ENCODE measurements around the gene GNA12. TPM values are rescaled to one million over a fixed set of nuclear protein-coding genes. Genes with fewer than 3 reads are reported as not detected.

The GNA12 gene
- total and polyA plus RNA-seq, 2 of the 4 experiments (the other 2 are of a cell fraction) = 14.3 to 93.9 TPM

DNA sequence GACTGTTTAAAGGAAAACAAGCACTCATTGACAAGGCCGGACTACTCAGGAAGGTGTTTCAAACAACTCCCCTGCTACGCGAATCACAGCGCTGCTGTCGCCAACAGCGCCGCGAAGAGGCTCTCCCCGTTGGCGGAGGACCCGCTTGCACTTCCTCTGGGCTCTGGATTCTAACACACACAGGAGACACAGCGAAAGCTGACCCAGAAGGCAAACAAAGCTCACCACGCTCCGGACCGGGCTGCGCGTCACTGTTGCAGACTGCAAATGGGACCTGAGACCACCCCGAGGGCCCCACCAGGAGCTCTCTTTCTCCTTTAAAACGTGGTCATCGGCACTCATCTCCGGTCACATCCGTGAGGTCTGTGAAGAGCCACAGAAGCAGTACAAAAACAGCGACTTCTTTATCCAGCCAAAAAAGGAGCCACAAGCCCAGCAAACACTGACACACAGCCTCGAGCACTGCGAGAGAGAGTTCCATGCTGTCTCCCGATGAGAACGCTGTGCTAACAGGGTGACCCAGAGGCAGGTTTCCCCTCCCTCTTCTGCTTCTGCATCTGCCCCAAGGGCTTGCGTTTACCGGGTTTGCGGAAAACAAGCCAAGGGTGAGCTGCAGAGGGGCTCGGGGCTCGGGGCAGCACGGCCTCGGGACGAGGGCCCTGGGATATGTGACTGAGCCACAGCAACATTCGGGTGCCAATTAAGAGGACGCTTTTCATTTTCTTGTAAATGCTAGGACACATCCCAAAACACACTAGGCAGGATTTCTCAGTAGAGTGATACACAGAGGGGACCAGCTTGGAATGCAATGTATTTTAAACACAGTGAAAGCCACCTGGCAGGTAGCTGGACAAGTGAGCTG, 114.8 kb downstream of the GNA12 start:
- H2BK15ac ChIP-seq (ENCODE audit: low read depth, low read length) = no peak overlapping the region
- no peak overlapping the region for H3K56ac ChIP-seq (ENCODE audit: extremely low read depth, insufficient read depth, low read length)
- peaks cover 18% of the 10 kb centered on the region for H3K4me1 ChIP-seq (ENCODE audit: control insufficient read depth, insufficient read depth, low read length)
- BruUV-seq (replicated peaks) = TSS peak; percentile 53
- peak overlapping the region; percentile 2; the same call in 1 of the 2 replicates for H3K18ac ChIP-seq (ENCODE audit: low read depth, low read length)
- POLR2A ChIA-PET (ENCODE audit: unreplicated experiment) = interaction anchor here (1.1 kb wide), 1 partner anchor 93 kb away, joined by 3 read pairs; no protein-coding TSS in a partner anchor
- peak overlapping the region; percentile 28 to 34; a peak in 1 of 4 replicates for H4K8ac ChIP-seq (ENCODE audit: low read depth in 2 of 2, low read length in 2 of 2)
- TF ChIP-seq MXI1 (IDR thresholded peaks at IDR 0.05; ENCODE audit: borderline replicate concordance, low read depth, low read length) (no peak), RCOR1 (IDR thresholded peaks at IDR 0.05; ENCODE audit: insufficient replicate concordance, low read length) (no peak), POLR2A (IDR thresholded peaks at IDR 0.05; ENCODE audit: low read depth, low read length) (no peak), MAFK (IDR thresholded peaks at IDR 0.05; ENCODE audit: low read depth, low read length) (no peak), CEBPB (IDR thresholded peaks at IDR 0.05; ENCODE audit: low read depth, low read length) (no peak), FOS (IDR thresholded peaks at IDR 0.05; ENCODE audit: low read depth, low read length) (no peak), BHLHE40 (IDR thresholded peaks at IDR 0.05; ENCODE audit: low read depth, low read length) (no peak), CHD1 (IDR thresholded peaks at IDR 0.05; ENCODE audit: low read depth, low read length) (no peak), RAD21 (IDR thresholded peaks at IDR 0.05; ENCODE audit: low read length) (no peak), SMC3 (IDR thresholded peaks at IDR 0.05; ENCODE audit: low read depth, low read length) (no peak)
- TF ChIP-seq, protein P1, sequence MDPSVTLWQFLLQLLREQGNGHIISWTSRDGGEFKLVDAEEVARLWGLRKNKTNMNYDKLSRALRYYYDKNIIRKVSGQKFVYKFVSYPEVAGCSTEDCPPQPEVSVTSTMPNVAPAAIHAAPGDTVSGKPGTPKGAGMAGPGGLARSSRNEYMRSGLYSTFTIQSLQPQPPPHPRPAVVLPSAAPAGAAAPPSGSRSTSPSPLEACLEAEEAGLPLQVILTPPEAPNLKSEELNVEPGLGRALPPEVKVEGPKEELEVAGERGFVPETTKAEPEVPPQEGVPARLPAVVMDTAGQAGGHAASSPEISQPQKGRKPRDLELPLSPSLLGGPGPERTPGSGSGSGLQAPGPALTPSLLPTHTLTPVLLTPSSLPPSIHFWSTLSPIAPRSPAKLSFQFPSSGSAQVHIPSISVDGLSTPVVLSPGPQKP (IDR thresholded peaks at IDR 0.05; ENCODE audit: borderline replicate concordance, low read depth, low read length) = no peak
- TF ChIP-seq, protein P2, sequence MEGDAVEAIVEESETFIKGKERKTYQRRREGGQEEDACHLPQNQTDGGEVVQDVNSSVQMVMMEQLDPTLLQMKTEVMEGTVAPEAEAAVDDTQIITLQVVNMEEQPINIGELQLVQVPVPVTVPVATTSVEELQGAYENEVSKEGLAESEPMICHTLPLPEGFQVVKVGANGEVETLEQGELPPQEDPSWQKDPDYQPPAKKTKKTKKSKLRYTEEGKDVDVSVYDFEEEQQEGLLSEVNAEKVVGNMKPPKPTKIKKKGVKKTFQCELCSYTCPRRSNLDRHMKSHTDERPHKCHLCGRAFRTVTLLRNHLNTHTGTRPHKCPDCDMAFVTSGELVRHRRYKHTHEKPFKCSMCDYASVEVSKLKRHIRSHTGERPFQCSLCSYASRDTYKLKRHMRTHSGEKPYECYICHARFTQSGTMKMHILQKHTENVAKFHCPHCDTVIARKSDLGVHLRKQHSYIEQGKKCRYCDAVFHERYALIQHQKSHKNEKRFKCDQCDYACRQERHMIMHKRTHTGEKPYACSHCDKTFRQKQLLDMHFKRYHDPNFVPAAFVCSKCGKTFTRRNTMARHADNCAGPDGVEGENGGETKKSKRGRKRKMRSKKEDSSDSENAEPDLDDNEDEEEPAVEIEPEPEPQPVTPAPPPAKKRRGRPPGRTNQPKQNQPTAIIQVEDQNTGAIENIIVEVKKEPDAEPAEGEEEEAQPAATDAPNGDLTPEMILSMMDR (conservative IDR thresholded peaks at IDR 0.05; ENCODE audit: low read depth, low read length) = no peak
- TF ChIP-seq, protein P3, sequence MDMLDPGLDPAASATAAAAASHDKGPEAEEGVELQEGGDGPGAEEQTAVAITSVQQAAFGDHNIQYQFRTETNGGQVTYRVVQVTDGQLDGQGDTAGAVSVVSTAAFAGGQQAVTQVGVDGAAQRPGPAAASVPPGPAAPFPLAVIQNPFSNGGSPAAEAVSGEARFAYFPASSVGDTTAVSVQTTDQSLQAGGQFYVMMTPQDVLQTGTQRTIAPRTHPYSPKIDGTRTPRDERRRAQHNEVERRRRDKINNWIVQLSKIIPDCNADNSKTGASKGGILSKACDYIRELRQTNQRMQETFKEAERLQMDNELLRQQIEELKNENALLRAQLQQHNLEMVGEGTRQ (IDR thresholded peaks at IDR 0.05; ENCODE audit: low read depth, low read length) = no peak
- 48% methylated on average over 22 of the region's 37 CpGs; no CpG with 5 or more reads in 1 of the 2 experiments for WGBS, 2 experiments (ENCODE audit: extremely low coverage in 2 of 2, insufficient read length in 1 of 2)
- H3K23ac ChIP-seq (ENCODE audit: low read depth, low read length) = peak overlapping the region; percentile 75
- peak overlapping the region; percentile 69 for H2AK9ac ChIP-seq (replicated peaks; ENCODE audit: low read depth, low read length, poor library complexity)
- peaks cover 49 to 88% of the 10 kb centered on the region in 2 experiments for H3K79me1 ChIP-seq (ENCODE audit: low read depth in 1 of 2, low read length in 2 of 2)
- peak overlapping the region; percentile 32 for H3K4ac ChIP-seq (ENCODE audit: low read depth, low read length)
- peak overlapping the region; percentile 3 for H2AFZ ChIP-seq (replicated peaks; ENCODE audit: low read length, poor library complexity)
- peak overlapping the region; percentile 5 for H2BK5ac ChIP-seq (ENCODE audit: low read depth, low read length, poor library complexity, severe bottlenecking)
- H4K91ac ChIP-seq (ENCODE audit: insufficient read depth, low read depth, low read length) = peak overlapping the region; percentile 28; the same call in 1 of the 2 replicates
- peaks cover 12% of the 10 kb centered on the region for H4K20me1 ChIP-seq (ENCODE audit: insufficient read depth, low read length)
- dilution Hi-C loops (cut with HindIII; ENCODE audit: low sequenced_read_pairs, unreplicated experiment) = no loop called here
- intact Hi-C loops (cut with micrococcal nuclease) = no loop called here
- H2BK120ac ChIP-seq (ENCODE audit: low read depth, low read length) = peak overlapping the region; percentile 35
- peak; percentile 44 for DNase-seq
- H3K9me3 ChIP-seq (ENCODE audit: control insufficient read depth, insufficient read depth, low read length) = no peaks in the 10 kb centered on the region
- no peak overlapping the region for H3K4me3 ChIP-seq (ENCODE audit: insufficient read depth, low read depth, low read length)
- peak overlapping the region; percentile 47; the same call in 1 of the 2 replicates for H3K27ac ChIP-seq (ENCODE audit: insufficient read depth, low read length)
- CTCF ChIA-PET = interaction anchor here (0.9 kb wide), 1 partner anchor 135 kb away, joined by 3 read pairs; no protein-coding TSS in a partner anchor
- in situ Hi-C loops (cut with MboI; ENCODE audit: low sequenced_read_pairs) = no loop called here
- 0 out of 2 replicates have a peak overlapping the region, but pooled peaks have one; percentile 12 for H2BK20ac ChIP-seq (ENCODE audit: low read depth, low read length)
- peak overlapping the region; percentile 46 for H2AK5ac ChIP-seq (ENCODE audit: low read depth, low read length)
- peaks cover 40% of the 10 kb centered on the region for H3K36me3 ChIP-seq (ENCODE audit: control insufficient read depth, insufficient read depth, low read length)
- peak; percentile 22 for ATAC-seq (ENCODE audit: low read depth)
- peaks cover 14% of the 10 kb centered on the region for H3K9me1 ChIP-seq (ENCODE audit: insufficient read depth, low read length)
- H3K9ac ChIP-seq (ENCODE audit: low read depth, low read length) = no peak overlapping the region
- H3K27me3 ChIP-seq (ENCODE audit: control insufficient read depth, insufficient read depth, low read length) = no peaks in the 10 kb centered on the region
- H3K4me2 ChIP-seq (ENCODE audit: low read depth, low read length) = peak overlapping the region; percentile 16
- H4K5ac ChIP-seq (ENCODE audit: low read depth, low read length) = peak overlapping the region; percentile 3; the same call in 1 of the 2 replicates
- H3K14ac ChIP-seq (replicated peaks; ENCODE audit: low read depth, low read length) = peak overlapping the region; percentile 27

Measured in IMR-90 (cell line).